GM12878 (cell line): ENCODE data around the gene TMEM11. TPM values are rescaled to one million over a fixed set of nuclear protein-coding genes. Genes with fewer than 3 reads are reported as not detected.

ENCODE experiments used
- ATAC-seq: fragments of 200-7000 bp; cut with Tn5 transposase; 3 replicates; pipeline ENCODE4 v1.9.1; 2020; ENCODE audit warnings: mild to moderate bottlenecking, moderate library complexity
- BruUV-seq: library from RNA; stranded (reverse); fragments of 400-500 nt; replicated peaks from 2 replicates; lab custom pipeline; 2021; lab: Mats Ljungman, UMichigan
- CTCF ChIA-PET: fragments of 300-600 bp; sonication (Branson Sonifier 250); formaldehyde crosslinking; extraction: SDS; loops from one replicate; lab custom pipeline; 2021; ENCODE audit warnings: inconsistent platforms; lab: Yijun Ruan, JAX
- POLR2A ChIA-PET: fragments of 350-600 bp; formaldehyde crosslinking; extraction: SDS; loops from one replicate; lab custom pipeline; 2021; ENCODE audit warnings: inconsistent platforms; lab: Charles Lee
- RAD21 ChIA-PET: fragments of 300-600 bp; sonication (Branson Sonifier 250); formaldehyde crosslinking; loops from one replicate; lab custom pipeline; 2023; ENCODE audit warnings: antibody characterized with exemption; ENCODE audit not compliant: unreplicated experiment; lab: Charles Lee
- SMC1A ChIA-PET: fragments of 300-600 bp; sonication (Branson Sonifier 250); formaldehyde crosslinking; loops from one replicate; lab custom pipeline; 2023; ENCODE audit not compliant: unreplicated experiment, uncharacterized antibody; lab: Charles Lee
- DNase-seq: peaks from one replicate; pipeline ENCODE4 v3.0.0-alpha.2; 2011; ENCODE audit warnings: low read depth, low spot score
- FAIRE-seq: peaks from 3 replicates; lab custom pipeline; 2011; peaks lifted over from hg19 to GRCh38; lab: Jason Lieb, UNC
- H2AFZ ChIP-seq: 2 replicates; pipeline ENCODE4 v1.6.0; 2011; ENCODE audit warnings: low read depth, low read length, control low read depth; ENCODE audit not compliant: control insufficient read depth
- H3K27ac ChIP-seq: 2 replicates; pipeline ENCODE4 v1.5.1; 2011; ENCODE audit warnings: control low read depth; ENCODE audit not compliant: control insufficient read depth, insufficient read depth
- H3K27me3 ChIP-seq, 2 experiments: replicated peaks in 1 of 2; 2 replicates each; pipeline versions ENCODE4 v1.6.0 to v1.6.1; 2011; ENCODE audit warnings: low read length in 1 of 2; ENCODE audit not compliant: control insufficient read depth in 2 of 2, insufficient read depth in 2 of 2
- H3K36me3 ChIP-seq, 2 experiments: 2 replicates each; pipeline ENCODE4 v1.5.1; 2011; ENCODE audit warnings: low read length in 1 of 2; ENCODE audit not compliant: control insufficient read depth in 2 of 2, insufficient read depth in 2 of 2
- H3K4me1 ChIP-seq: 2 replicates; pipeline ENCODE4 v1.6.1; 2011; ENCODE audit warnings: mild to moderate bottlenecking, low read length, moderate library complexity, mixed read lengths; ENCODE audit not compliant: control insufficient read depth, insufficient read depth
- H3K4me2 ChIP-seq: 2 replicates; pipeline ENCODE4 v1.6.0; 2011; ENCODE audit warnings: control low read depth; ENCODE audit not compliant: control insufficient read depth, insufficient read depth
- H3K4me3 ChIP-seq: fragments of 200-600 bp; sonication (generic); 2 replicates; pipeline ENCODE4 v1.5.1; 2016
- H3K79me2 ChIP-seq: 2 replicates; pipeline ENCODE4 v1.6.0; 2011; ENCODE audit warnings: low read length; ENCODE audit not compliant: control insufficient read depth, insufficient read depth
- H3K9ac ChIP-seq: 2 replicates; pipeline ENCODE4 v1.8.0; 2011; ENCODE audit warnings: low read length, control low read depth, mixed read lengths; ENCODE audit not compliant: control insufficient read depth, insufficient read depth
- H3K9me3 ChIP-seq: replicated peaks from 3 replicates; pipeline ENCODE4 v1.5.1; 2011; ENCODE audit warnings: mild to moderate bottlenecking, low read length; ENCODE audit not compliant: control insufficient read depth, insufficient read depth
- H4K20me1 ChIP-seq: 2 replicates; pipeline ENCODE4 v1.6.0; 2011; ENCODE audit not compliant: control insufficient read depth, insufficient read depth
- ASH2L ChIP-seq: fragments of 300-600, 200-600 bp; sonication (generic); IDR thresholded peaks from 2 replicates; pipeline ENCODE4 v1.6.1; 2017; ENCODE audit warnings: low read depth, mild to moderate bottlenecking, borderline replicate concordance
- BCL3 ChIP-seq: IDR thresholded peaks from 2 replicates; pipeline ENCODE4 v1.6.1; 2011; ENCODE audit warnings: borderline replicate concordance, low read depth, mild to moderate bottlenecking, moderate library complexity, low read length; ENCODE audit not compliant: insufficient read depth, poor library complexity, severe bottlenecking
- CBFB ChIP-seq: IDR thresholded peaks from 2 replicates; pipeline ENCODE4 v1.6.1; 2016; ENCODE audit warnings: antibody characterized with exemption, low read depth
- CTCF ChIP-seq, 3 experiments: IDR thresholded peaks in 2 of 3; conservative IDR thresholded peaks in 1 of 3; 2 replicates each; pipeline ENCODE4 v1.5.1; 2011; ENCODE audit warnings: low read depth in 3 of 3, low read length in 3 of 3, mild to moderate bottlenecking in 3 of 3, control low read depth in 2 of 3, moderate library complexity in 2 of 3, inconsistent platforms in 1 of 3, mixed read lengths in 1 of 3; ENCODE audit not compliant: control insufficient read depth in 2 of 3, insufficient read depth in 1 of 3; ENCODE audit errors: extremely low read depth in 1 of 3
- GATAD2B ChIP-seq: fragments of 450-650 bp; conservative IDR thresholded peaks from 2 replicates; pipeline ENCODE4 v1.6.1; 2017; ENCODE audit warnings: low read depth, mild to moderate bottlenecking, moderate library complexity
- KAT2A ChIP-seq: conservative IDR thresholded peaks from 2 replicates; pipeline ENCODE4 v1.6.1; 2011; ENCODE audit warnings: low read depth, low read length; ENCODE audit not compliant: control insufficient read depth
- MAX ChIP-seq: IDR thresholded peaks from 2 replicates; pipeline ENCODE4 v1.6.1; 2012; ENCODE audit warnings: low read depth, low read length, improper control_type of control experiment
- NFIC ChIP-seq: IDR thresholded peaks from 2 replicates; pipeline ENCODE4 v1.6.1; 2012; ENCODE audit warnings: low read depth, mild to moderate bottlenecking, inconsistent platforms, low read length, moderate library complexity
- RBBP5 ChIP-seq: fragments of 200-600 bp; sonication (generic); conservative IDR thresholded peaks from 2 replicates; pipeline ENCODE4 v1.6.1; 2016
- RUNX3 ChIP-seq: IDR thresholded peaks from 2 replicates; pipeline ENCODE4 v1.6.1; 2012; ENCODE audit warnings: low read length, inconsistent platforms
- SPI1 ChIP-seq: IDR thresholded peaks from 2 replicates; pipeline ENCODE4 v1.6.1; 2011; ENCODE audit warnings: low read depth, mild to moderate bottlenecking, low read length, moderate library complexity, borderline replicate concordance; ENCODE audit not compliant: insufficient read depth
- STAT1 ChIP-seq: fragments of 450-650 bp; conservative IDR thresholded peaks from 2 replicates; pipeline ENCODE4 v1.6.1; 2014; ENCODE audit warnings: antibody characterized with exemption, mild to moderate bottlenecking
- TCF12 ChIP-seq: IDR thresholded peaks from 2 replicates; pipeline ENCODE4 v1.6.1; 2011; ENCODE audit warnings: low read depth, mild to moderate bottlenecking, low read length
- ZNF687 ChIP-seq: fragments of 450-650 bp; IDR thresholded peaks from 2 replicates; pipeline ENCODE4 v1.6.1; 2017; ENCODE audit warnings: mild to moderate bottlenecking, moderate library complexity
- WGBS: methylation state at CpG from one replicate; pipeline ENCODE4 v1.1.6; 2016; ENCODE audit warnings: low lambda C conversion rate; ENCODE audit not compliant: insufficient replicate concordance, insufficient coverage; ENCODE audit errors: missing lambda C conversion rate; 5-methylcytosine and 5-hydroxymethylcytosine counted together
- in situ Hi-C: fragments of 300-500 bp; cut with MboI; formaldehyde crosslinking; loops from 9 replicates; pipeline ENCODE4 v1.14.3; 2018; ENCODE audit warnings: mixed read lengths
- intact Hi-C: fragments of 100-400 bp; cut with micrococcal nuclease; formaldehyde crosslinking; loops from one replicate; pipeline ENCODE4 v1.14.2; 2022; ENCODE audit not compliant: unreplicated experiment
- polyA plus RNA-seq, 11 experiments: library from polyadenylated mRNA; depleted of rRNA in 4 of 11; unstranded in 6 of 11; stranded (reverse) in 5 of 11; fragments of >200 nt; fragmentation: Nextera tagmentation in 4 of 11; fragmentation: Illumina TruSeq in 1 of 11; extraction: Ambion mirVana in 4 of 11; extraction: Trizol in 1 of 11; gene quantifications; 1 replicate in 1 of 11; 2 replicates in 10 of 11; pipeline versions ENCODE4 v1.2.1 to v1.2.3, GENCODE V29; 2011 to 2016; ENCODE audit warnings: inconsistent platforms in 2 of 11, missing spikeins in 2 of 11, low read depth in 1 of 11
- total RNA-seq, 4 experiments: library from RNA; depleted of rRNA in 3 of 4; stranded (reverse); fragments of >200 nt in 3 of 4; fragmentation: Illumina TruSeq in 1 of 4; extraction: Trizol in 1 of 4; gene quantifications; 2 replicates each; pipeline versions ENCODE4 v1.2.1 to v1.2.3, GENCODE V29; 2013 to 2021

The TMEM11 gene
- total and polyA plus RNA-seq, 10 of the 15 experiments (the other 5 are each of a cell fraction or from before 2014, with no cell fraction given), result 14.4 to 63.4 (median 27.2) TPM

GRCh38 chr17:21214777-21215541, 998 bp upstream of the TMEM11 start:
- CTCF ChIA-PET, result interaction anchor here (0.8 to 1.7 kb wide), 3 partner anchors 25 to 95 kb away, joined by 3 to 5 read pairs (median 3); no protein-coding TSS in a partner anchor
- in situ Hi-C loops, result loop anchor here (5.0 kb wide), 2 partner anchors 102 to 178 kb away; no protein-coding TSS in a partner anchor
- Histone ChIP-seq H3K79me2 (peaks cover 56% of the 10 kb centered on the region), H4K20me1 (no peaks in the 10 kb centered on the region), H2AFZ (peak overlapping the region; percentile 87), H3K27ac (peak overlapping the region; percentile 90), H3K4me2 (peak overlapping the region; percentile 91), H3K27me3 (no peaks in the 10 kb centered on the region), H3K9ac (peak overlapping the region; percentile 94), H3K36me3 (peaks cover 0 to 2% of the 10 kb centered on the region in 2 experiments; a peak in 2 of 4 replicates), H3K4me3 (peak overlapping the region; percentile 81), H3K4me1 (peaks cover 9% of the 10 kb centered on the region; the same call in 1 of the 2 replicates), H3K9me3 (no peaks in the 10 kb centered on the region)
- ATAC-seq (peak; percentile 18), FAIRE-seq (no peak), DNase-seq (no peak)
- RAD21 ChIA-PET, result interaction anchor here (1.1 kb wide), 1 partner anchor 75 kb away, joined by 3 read pairs; no protein-coding TSS in a partner anchor
- intact Hi-C loops, result loop anchor here (2.0 to 5.0 kb wide), 3 partner anchors 72 to 173 kb away; partner anchors contain the start of genes DHRS7B and USP22
- SMC1A ChIA-PET, result interaction anchor here (0.6 to 1.6 kb wide), 5 partner anchors 53 to 96 kb away, joined by 3 to 6 read pairs (median 4); no protein-coding TSS in a partner anchor
- TSS peak; percentile 65 for BruUV-seq
- WGBS, result 21% methylated on average over 23 of the region's 23 CpGs
- POLR2A ChIA-PET, result interaction anchor here (1.5 kb wide), 1 partner anchor 88 kb away, joined by 3 read pairs; the partner anchor contains the start of gene DHRS7B
- TF ChIP-seq ZNF687 (no peak), NFIC (no peak), RUNX3 (no peak), KAT2A (no peak), MAX (no peak), CBFB (no peak), RBBP5 (no peak), BCL3 (no peak), TCF12 (no peak), SPI1 (peak; percentile 60; the same call in 1 of the 2 replicates), ASH2L (no peak), CTCF (IDR thresholded peaks at IDR 0.05 in 2 of 3, conservative IDR thresholded peaks at IDR 0.05 in 1 of 3; ENCODE audit: control insufficient read depth in 2 of 3, extremely low read depth in 1 of 3, insufficient read depth in 1 of 3, low read depth in 3 of 3, low read length in 3 of 3) (no peak), GATAD2B (0 out of 2 replicates have a peak, but pooled peaks have one; percentile 1), STAT1 (no peak)
